Body of pancreas (tissue), 4 donors: ENCODE measurements around the gene OR3A3. TPM values are rescaled to one million over a fixed set of nuclear protein-coding genes. Genes with fewer than 3 reads are reported as not detected.
"Not testable (repeated sequence)": the region's sequence is repeated elsewhere in the genome, so short reads cannot be mapped to it uniquely, and the experiment has no call there.

Source experiments
- ATAC-seq: fragments of 150-250 bp; one replicate; pipeline ENCODE4 v1.9.1; 2016
- DNase-seq, 4 donors: peaks; one replicate each; pipeline ENCODE4 v3.0.0-alpha.2; 2019
- H3K27ac ChIP-seq, 4 donors: fragments of 200-600 bp; sonication (generic); 1 replicate in 3 of 4; 2 replicates in 1 of 4; pipeline versions ENCODE4 v1.5.1 to v1.6.1; 2016 to 2019; ENCODE audit warnings: mild to moderate bottlenecking in 1 of 4, mixed read lengths in 1 of 4, moderate library complexity in 1 of 4
- H3K27me3 ChIP-seq, 2 donors: fragments of 200-600 bp; sonication (generic); one replicate each; pipeline ENCODE4 v1.6.0; 2016; ENCODE audit warnings: mild to moderate bottlenecking in 1 of 2
- H3K36me3 ChIP-seq, 2 donors: fragments of 200-600 bp; sonication (generic); replicated peaks in 1 of 2; 2 replicates each; pipeline ENCODE4 v1.5.1; 2016; ENCODE audit warnings: low read depth in 2 of 2; ENCODE audit not compliant: insufficient read depth in 1 of 2
- H3K4me1 ChIP-seq: fragments of 200-600 bp; sonication (generic); one replicate; pipeline ENCODE4 v1.6.0; 2016
- H3K4me3 ChIP-seq, 2 donors: fragments of 200-600 bp; sonication (generic); 1 replicate in 1 of 2; 2 replicates in 1 of 2; pipeline ENCODE4 v1.5.1; 2016 to 2019
- H3K9me3 ChIP-seq, 3 donors: fragments of 200-600 bp; sonication (generic); 1 replicate in 2 of 3; 2 replicates in 1 of 3; pipeline ENCODE4 v1.5.1; 2016
- POLR2A ChIP-seq, 3 donors: fragments of 450-650 bp; IDR thresholded peaks; one replicate each; pipeline ENCODE4 v1.6.1; 2016; ENCODE audit warnings: antibody characterized with exemption in 3 of 3, mild to moderate bottlenecking in 2 of 3
- WGBS, 2 donors: methylation state at CpG; one replicate each; pipeline ENCODE4 v1.1.5; 2017; 5-methylcytosine and 5-hydroxymethylcytosine counted together
- intact Hi-C: fragments of 100-400 bp; cut with DNase I; formaldehyde crosslinking; loops from one replicate; pipeline ENCODE4 v1.15.1; 2023
- total RNA-seq, 2 donors: library from RNA; depleted of rRNA; stranded (reverse); fragments of >200 nt; gene quantifications; one replicate each; pipeline ENCODE4 v1.1.0, GENCODE V29; 2016
- TF ChIP-seq, protein P1 (sequence below), 7 experiments: fragments of 450-650 bp in 4 of 7; fragments of 200-600 bp in 3 of 7; sonication (generic) in 3 of 7; IDR thresholded peaks; one replicate each; pipeline ENCODE4 v1.5.1; 2016 to 2019; ENCODE audit warnings: antibody characterized with exemption in 7 of 7

OR3A3 gene
- not detected for total RNA-seq

DNA sequence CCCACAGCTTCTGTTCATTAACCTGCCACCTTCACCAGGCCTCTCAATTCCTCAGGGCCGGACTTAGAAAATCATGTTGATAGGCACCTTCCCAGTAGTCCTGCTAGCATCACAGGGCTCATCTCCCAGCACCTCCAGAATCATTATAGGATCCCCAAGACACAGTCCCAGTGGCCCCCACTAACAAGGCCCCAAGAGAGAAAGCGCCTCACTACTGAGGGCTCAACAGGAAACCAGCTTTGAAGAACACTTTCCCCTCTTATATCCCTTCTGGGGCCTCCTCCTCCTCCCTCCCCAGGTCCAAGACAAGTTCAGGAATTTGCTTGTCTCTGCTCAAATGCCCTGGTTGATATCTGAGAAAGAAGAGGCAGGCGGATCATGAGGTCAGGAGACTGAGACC is at the start of gene OR3A3:
TSS of gene OR3A3 (plus strand) at position 301 of the 400 bp plus-strand sequence.
- Histone ChIP-seq H3K27ac (no peak within 1 kb of the TSS), H3K4me3 (no peak within 1 kb of the TSS), H3K27me3 (no peaks in the 10 kb centered on the region), H3K4me1 (no peaks in the 10 kb centered on the region), H3K9me3 (no peaks in the 10 kb centered on the region), H3K36me3 (no peaks in the 10 kb centered on the region)
- TF ChIP-seq, protein P1, sequence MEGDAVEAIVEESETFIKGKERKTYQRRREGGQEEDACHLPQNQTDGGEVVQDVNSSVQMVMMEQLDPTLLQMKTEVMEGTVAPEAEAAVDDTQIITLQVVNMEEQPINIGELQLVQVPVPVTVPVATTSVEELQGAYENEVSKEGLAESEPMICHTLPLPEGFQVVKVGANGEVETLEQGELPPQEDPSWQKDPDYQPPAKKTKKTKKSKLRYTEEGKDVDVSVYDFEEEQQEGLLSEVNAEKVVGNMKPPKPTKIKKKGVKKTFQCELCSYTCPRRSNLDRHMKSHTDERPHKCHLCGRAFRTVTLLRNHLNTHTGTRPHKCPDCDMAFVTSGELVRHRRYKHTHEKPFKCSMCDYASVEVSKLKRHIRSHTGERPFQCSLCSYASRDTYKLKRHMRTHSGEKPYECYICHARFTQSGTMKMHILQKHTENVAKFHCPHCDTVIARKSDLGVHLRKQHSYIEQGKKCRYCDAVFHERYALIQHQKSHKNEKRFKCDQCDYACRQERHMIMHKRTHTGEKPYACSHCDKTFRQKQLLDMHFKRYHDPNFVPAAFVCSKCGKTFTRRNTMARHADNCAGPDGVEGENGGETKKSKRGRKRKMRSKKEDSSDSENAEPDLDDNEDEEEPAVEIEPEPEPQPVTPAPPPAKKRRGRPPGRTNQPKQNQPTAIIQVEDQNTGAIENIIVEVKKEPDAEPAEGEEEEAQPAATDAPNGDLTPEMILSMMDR (IDR thresholded peaks at IDR 0.05) = no peak
- TF ChIP-seq POLR2A (IDR thresholded peaks at IDR 0.05) = no peak
- intact Hi-C loops = no loop called here
- DNase-seq (no peak), ATAC-seq (no peak)
- WGBS, 2 donors = 67 to 69% methylated on average over 3 of the region's 3 CpGs

DNA sequence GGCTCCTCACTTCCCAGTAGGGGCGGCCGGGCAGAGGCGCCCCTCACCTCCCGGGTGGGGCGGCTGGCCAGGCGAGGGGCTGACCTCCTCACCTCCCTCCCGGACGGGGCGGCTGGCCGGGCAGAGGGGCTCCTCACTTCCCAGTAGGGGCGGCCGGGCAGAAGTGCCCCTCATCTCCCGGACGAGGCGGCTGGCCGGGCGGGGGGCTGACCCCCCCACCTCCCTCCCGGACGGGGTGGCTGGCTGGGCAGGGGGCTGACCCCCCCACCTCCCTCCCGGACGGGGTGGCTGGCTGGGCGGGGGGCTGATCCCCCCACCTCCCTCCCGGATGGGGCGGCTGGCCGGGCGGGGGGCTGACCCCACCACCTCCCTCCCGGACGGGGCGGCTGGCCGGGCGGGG is 40.0 kb upstream of the OR3A3 start:
- H3K9me3 ChIP-seq, H3K4me1 ChIP-seq, H3K4me3 ChIP-seq, intact Hi-C loops, ATAC-seq, H3K27ac ChIP-seq, H3K36me3 ChIP-seq, DNase-seq, H3K27me3 ChIP-seq: not testable (repeated sequence)
- no CpG with 5 or more reads among the region's 31 CpGs for WGBS, 2 donors

DNA sequence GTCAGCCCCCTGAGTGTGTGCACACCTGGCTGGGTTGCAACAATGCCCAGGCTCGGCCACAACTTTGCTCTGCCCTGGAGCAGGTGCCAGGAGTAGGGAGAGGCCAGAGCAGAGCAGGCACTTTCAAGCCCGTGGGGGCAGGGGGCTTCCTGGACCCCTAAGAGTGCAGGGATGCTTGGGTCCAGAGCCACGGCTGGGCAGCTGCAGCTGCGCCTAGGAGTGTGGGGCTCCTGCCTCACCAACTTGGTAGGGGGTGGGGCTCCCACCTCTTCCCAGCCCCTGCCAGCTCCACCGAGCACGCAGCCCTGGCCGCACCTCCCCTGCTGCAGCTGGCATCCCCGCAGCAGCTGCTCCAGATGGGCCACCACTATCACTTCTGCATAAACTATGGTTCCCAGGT is 32.8 kb upstream of the OR3A3 start:
- Histone ChIP-seq H3K9me3 (no peaks in the 10 kb centered on the region), H3K27ac (no peak overlapping the region), H3K36me3 (no peaks in the 10 kb centered on the region), H3K4me3 (no peak overlapping the region), H3K4me1 (no peaks in the 10 kb centered on the region), H3K27me3 (peaks cover 0 to 3% of the 10 kb centered on the region in 2 donors)
- intact Hi-C loops = no loop called here
- DNase-seq = no peak
- 50 to 82% methylated on average over 7 to 8 of the region's 8 CpGs for WGBS, 2 donors
- ATAC-seq = no peak
- TF ChIP-seq, protein P1 (IDR thresholded peaks at IDR 0.05) = no peak
- TF ChIP-seq POLR2A (IDR thresholded peaks at IDR 0.05) = no peak

DNA sequence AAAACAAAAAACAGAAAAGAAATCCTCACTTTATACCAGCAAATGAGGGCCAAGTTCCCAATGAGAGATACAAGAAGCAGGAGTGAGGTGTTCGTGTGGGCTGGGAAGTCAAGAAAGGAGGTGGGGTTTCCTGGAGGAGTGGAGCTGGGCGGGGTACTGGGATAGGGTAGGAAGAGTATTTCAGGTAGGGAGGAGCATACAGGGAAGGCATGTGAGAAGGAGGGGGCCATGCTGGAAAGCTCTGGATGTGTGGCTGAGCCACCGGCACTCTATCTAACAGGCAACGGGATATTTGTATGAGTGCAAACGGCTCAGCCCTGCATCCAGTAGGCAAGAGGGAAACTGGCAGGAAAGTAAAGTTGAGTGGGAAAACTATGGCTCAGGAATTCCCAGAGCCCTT is 29.2 kb upstream of the OR3A3 start:
- ATAC-seq (no peak), DNase-seq (no peak)
- TF ChIP-seq, protein P1 (IDR thresholded peaks at IDR 0.05) = no peak
- TF ChIP-seq POLR2A (IDR thresholded peaks at IDR 0.05) = no peak
- Histone ChIP-seq H3K27ac (no peak overlapping the region), H3K27me3 (peaks cover 3% of the 10 kb centered on the region in 2 donors), H3K4me1 (no peaks in the 10 kb centered on the region), H3K4me3 (no peak overlapping the region), H3K36me3 (no peaks in the 10 kb centered on the region), H3K9me3 (no peaks in the 10 kb centered on the region)
- intact Hi-C loops = no loop called here
- 52 to 61% methylated on average over 5 of the region's 5 CpGs for WGBS, 2 donors

DNA sequence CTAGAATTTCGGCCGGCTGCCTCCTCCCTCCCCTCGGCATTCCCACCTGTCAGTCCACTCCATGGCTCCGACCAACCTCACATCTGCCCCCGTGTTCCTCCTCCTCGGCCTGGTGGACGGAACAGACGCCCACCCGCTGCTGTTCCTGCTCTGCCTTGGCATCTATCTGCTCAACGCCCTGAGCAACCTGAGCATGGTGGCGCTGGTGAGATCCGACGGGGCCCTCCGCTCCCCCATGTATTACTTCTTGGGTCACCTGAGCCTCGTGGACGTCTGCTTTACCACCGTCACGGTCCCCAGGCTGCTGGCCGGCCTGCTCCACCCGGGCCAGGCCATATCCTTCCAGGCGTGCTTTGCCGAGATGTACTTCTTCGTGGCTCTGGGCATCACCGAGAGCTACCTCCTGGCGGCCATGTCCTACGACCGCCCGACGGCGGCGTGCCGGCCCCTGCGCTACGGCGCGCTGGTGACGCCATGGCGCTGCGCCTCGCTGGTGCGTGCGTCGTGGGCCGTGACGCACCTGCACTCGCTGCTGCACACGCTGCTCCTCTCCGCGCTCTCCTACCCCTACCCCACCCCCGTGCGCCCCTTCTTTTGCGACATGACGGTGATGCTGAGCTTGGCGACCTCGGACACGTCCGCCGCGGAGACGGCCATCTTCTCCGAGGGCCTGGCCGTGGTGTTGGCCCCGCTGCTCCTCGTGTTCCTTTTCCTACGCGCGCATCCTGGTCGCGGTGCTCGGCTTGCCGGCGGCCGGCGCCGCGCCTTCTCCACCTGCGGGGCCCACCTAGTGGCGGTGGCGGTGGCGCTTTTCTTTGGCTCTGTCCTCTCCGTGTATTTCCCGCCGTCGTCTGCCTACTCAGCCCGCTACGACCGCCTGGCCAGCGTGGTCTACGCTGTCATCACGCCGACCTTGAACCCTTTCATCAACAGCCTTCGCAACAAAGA is 25.0 kb upstream of the OR3A3 start, which contains the start of gene OR3A2:
TSS of gene OR3A2 (minus strand) at position 440 of the 948 bp plus-strand sequence.
- TF ChIP-seq POLR2A (IDR thresholded peaks at IDR 0.05) = no peak
- TF ChIP-seq, protein P1 (IDR thresholded peaks at IDR 0.05) = no peak
- H3K27me3 ChIP-seq = peaks cover 0 to 3% of the 10 kb centered on the region in 2 donors
- DNase-seq (no peak), ATAC-seq (no peak)
- H3K4me1 ChIP-seq = no peaks in the 10 kb centered on the region
- H3K27ac ChIP-seq = no peak within 1 kb of the TSS
- intact Hi-C loops = no loop called here
- no peak within 1 kb of the TSS for H3K4me3 ChIP-seq
- 22 to 44% methylated on average over 20 to 92 of the region's 92 CpGs for WGBS, 2 donors
- no peaks in the 10 kb centered on the region for H3K36me3 ChIP-seq
- H3K9me3 ChIP-seq = no peaks in the 10 kb centered on the region
